AG08395 (cell line): ENCODE measurements around the gene P4HTM.

Experiments
- DNase-seq: peaks from one replicate; pipeline ENCODE4 v3.0.0; 2012; ENCODE audit warnings: mixed read lengths, low spot score

P4HTM gene, protein sequence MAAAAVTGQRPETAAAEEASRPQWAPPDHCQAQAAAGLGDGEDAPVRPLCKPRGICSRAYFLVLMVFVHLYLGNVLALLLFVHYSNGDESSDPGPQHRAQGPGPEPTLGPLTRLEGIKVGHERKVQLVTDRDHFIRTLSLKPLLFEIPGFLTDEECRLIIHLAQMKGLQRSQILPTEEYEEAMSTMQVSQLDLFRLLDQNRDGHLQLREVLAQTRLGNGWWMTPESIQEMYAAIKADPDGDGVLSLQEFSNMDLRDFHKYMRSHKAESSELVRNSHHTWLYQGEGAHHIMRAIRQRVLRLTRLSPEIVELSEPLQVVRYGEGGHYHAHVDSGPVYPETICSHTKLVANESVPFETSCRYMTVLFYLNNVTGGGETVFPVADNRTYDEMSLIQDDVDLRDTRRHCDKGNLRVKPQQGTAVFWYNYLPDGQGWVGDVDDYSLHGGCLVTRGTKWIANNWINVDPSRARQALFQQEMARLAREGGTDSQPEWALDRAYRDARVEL

DNA sequence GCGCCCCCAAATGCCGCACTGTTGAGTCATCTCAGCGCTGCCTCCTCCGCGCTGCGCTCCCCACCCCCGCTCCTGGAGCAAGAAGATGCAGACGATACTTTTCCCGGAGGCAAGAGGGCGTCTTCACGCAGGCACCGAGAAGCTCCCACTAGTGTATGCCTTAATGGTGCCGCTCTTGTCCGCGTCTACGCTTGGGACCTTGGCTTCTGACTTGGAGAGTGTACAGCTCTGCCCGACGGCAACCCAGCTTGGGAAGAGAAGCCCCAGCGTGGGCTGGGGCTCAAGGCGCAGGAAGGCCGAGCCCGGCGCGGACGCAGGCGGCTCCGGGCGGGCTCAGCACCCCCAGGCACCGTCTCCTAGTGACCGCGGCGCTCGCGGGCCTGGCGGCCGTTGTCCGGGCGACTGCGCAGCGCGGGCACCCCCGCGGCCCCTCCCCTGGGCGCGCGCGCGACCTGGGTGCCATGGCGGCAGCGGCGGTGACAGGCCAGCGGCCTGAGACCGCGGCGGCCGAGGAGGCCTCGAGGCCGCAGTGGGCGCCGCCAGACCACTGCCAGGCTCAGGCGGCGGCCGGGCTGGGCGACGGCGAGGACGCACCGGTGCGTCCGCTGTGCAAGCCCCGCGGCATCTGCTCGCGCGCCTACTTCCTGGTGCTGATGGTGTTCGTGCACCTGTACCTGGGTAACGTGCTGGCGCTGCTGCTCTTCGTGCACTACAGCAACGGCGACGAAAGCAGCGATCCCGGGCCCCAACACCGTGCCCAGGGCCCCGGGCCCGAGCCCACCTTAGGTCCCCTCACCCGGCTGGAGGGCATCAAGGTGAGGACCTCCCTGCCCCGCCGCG is at the start of gene P4HTM:
P4HTM (plus strand) TSS at position 446 of the 840 bp plus-strand sequence; CDS start at position 462, 16 bp downstream.
- peak; percentile 93 for DNase-seq

DNA sequence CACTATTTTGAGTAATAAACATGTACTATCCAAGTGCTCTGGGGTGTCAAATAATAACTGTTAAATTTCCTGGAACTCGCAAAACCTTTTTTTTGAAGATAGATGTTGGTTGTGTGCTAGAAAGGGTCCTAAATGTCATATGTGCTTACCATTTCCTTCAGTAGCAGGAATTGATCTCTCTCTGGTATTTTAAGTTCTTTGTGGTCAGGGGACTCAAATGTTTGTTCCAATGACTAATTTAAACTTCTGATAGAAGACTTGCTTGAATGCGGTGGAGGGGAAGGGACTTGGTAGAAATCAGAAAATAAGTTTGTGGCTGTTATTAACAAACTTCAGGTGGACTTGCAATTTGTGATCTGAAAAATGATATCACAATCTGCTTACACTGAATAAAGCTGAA is 44.6 kb upstream of the P4HTM start:
- DNase-seq = no peak

DNA sequence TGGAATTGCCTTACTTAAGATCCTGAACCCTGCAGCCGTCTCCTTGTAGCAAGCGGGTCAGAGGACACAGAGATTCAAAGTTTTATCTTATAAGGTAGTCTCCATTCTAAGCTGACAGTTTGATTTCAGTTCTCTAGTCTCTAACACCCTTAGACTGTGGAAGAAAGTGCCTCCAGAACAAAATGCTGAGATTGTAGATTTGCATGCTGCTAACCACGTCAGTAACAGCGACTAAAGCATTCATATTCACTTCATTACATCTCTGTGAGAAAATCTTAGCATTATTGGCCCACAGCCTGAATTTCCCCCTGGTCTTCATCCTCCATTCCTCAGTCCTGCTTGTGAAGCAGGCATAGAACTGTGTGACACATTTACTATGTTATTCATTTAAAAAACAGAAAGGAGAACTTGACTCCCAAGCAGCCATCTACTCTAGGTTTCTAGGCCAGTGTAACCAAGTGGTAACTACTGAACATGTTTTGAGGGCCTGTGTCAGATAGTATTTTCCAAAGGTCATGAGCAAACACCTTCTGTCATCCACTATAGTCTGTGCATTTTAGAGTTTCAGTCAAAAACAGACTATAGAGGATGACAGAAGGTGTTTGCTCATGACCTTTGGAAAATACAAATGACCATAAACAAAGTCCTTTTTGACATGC is 44.0 kb upstream of the P4HTM start:
- DNase-seq = no peak

DNA sequence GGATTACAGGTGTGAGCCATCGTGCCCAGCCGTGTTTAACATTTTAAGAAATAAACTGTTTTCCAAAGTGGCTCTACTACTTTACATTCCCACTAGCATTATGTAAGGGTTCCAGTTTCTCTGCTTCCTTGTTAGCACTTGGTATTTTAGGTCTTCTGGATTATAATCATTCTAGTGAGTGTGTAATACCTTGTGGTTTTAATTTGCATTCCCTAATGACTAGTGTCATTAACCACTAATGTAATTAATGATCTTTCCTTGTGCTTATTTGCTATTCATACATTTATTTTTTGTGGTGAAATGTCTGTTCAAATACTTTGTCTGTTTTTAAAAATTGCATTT is 40.7 kb upstream of the P4HTM start:
- DNase-seq = no peak

DNA sequence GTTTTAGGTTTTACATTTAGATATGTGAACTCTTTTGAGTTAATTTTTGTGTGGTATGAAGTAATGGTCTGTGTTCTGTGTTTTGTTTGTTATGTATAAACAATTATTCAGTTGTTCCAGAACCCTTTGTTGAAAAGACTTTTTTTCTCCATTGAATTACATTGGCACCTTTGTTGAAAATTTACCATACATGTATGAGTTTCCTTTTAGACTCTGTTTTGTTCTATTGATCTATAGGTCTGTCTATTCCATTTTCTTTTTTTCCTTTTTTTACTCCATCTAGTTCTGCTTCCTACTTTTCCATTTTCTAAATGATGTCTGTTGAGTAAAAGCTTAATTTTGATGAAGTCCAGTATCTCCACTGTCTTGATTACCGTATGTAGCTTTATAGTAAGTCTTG is 40.0 kb upstream of the P4HTM start:
- no peak for DNase-seq

DNA sequence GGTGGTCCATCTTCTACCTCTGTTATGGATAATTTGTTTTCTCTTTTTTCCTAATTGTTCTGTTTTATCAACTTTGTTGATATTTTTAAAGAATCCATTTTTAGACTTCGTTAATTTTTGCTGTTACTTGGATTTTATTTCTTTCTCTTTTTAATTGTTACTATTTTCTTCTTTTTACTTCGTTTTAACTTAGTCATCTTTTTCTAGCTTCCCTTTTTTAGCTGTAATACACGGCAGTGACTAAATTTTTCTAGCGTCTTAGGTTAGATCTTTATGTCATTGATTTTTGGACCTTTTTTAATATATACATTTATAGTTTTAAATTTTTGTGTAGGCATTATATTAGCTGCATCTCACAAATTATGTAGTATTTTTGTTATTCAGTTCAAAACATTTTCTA is 38.3 kb upstream of the P4HTM start:
- no peak for DNase-seq

DNA sequence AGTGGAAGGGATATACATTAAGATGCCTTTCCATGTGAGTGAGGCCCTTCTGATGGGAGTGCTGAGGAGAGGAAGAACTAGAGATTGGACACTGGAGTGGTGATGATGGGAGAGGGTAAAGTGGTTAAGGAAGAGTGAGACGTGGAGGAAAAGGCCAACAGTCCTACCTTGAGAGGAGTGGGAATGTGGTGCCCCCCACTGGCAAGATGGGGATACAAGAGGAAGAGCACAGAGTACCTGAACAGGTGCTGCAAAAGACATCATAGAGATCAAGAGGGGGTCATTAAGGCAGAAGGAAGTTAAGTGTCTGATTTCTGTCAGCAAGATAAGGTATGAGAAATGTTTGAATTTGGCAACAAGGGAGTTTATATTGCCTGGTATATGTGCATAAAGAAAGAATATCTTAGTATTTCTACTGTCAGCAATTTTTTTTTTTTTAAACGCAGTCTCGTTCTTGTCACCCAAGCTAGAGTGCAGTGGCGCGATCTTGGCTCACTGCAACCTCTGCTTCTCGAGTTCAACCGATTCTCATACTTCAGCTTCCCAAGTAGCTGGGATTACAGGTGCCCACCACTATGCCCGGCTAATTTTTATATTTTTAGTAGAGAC is 37.4 kb upstream of the P4HTM start:
- DNase-seq = no peak

DNA sequence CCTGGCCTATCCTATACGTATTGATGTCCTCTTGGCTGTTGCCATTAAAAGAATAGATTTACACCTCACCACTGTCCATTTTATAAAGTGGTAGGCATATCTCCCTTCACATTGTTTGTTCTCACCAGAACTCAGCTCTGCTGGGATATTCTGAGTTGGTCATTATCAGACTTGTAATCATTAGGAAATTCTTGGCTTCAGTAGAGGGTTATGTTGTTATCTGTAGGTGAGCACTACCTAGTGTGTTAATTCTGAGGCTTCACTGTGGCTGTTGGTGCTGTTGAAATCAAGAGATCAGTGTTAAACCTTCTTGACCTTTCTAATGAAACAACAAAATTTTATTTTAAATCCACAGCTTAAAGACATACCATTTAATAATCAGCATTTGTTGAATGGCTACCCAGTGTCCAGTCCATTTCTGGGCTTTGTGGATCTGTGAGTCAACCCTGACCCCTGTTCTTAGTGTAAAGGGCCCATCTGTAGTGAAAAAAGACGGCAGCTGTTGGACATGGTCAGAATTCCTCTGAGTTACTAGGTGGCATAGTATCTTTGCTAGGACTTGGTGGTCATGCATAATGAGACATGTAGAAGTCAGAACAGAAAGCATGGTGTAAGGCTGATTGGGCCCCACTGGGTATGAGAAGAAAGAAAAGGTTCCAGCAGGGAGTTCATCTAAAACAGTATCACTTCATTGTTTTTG is 32.9 kb upstream of the P4HTM start:
- DNase-seq = no peak

DNA sequence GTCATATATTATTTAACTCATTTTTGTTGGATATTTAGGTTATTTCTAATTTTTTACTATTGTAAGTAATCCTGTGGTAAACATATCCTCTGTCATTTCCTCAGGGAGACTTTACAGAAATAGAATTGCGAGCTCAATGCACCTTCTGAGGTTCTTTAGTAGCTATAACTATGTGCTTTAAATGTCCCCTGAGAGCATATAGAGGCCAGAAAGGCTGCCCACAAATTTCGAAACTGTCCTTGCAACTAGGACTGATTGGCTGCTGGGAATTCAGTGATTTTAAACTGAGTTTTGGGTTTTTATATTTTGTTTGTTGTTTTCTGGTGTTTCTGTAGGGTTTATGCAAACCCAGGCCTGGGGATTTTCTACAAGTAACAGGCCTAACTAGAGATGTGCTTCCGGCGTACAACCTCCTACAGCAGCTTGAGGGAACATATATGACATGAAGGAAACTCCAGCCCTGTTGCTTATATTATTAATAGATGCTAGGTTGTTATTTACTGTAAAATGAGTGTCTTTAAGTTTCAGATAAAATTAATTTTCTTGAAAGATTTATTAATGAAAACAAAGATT is 29.1 kb upstream of the P4HTM start:
- DNase-seq = no peak

DNA sequence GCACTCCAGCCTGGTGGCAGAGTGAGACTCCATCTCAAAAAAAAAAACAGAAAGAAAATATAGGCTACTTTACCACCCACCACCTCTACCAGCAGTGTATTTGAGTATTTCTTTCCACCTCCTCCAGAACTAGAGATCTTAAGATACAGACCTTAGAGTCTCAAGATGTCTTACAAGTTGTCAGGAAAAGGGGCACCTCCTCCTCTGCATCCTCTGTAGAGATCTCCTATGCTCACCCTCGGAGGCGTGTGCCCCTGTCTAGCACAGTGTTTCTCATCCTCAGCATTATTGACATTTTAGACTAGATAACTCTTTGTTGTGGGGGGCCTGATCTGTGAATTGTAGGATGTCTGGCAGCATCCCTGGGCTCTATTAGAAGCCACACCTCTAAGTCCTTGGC is 27.7 kb upstream of the P4HTM start:
- no peak for DNase-seq

DNA sequence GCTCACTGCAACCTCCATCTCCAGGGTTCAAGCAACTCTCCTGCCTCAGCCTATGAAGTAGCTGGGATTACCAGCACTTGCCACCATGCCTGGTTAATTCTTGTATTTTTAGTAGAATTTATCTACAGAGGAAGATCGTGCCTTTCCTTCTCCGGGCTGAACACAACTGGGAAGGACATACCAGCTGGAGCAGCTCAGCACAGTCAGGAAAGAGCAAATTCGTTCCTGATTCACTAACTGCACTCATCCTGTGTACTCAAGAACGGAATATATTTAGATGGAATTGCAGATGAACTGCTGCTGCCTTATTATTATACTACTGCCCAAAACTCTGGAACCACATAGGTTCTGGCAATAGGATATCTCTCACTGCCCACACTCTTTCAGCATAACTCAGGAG is 27.1 kb upstream of the P4HTM start:
- DNase-seq = no peak

DNA sequence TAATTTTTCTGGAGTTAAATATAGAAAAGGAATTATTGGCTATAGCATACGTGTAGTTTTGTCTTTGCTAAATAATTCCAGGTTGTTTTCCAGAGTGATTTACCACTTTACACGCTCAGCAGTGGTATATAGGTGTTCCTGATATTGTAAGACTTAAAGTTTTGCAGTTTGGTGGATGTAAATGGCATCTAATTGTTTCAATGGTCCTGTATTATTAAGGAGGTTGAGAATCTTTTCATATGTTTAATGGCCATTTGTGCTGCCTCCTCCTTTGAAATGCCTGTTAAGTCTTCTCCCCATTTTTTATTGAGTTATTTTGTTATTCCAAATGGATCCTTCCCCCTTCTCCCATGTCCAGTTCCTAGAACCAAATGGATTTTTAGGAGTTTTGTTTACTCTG is 26.4 kb upstream of the P4HTM start:
- DNase-seq = no peak

DNA sequence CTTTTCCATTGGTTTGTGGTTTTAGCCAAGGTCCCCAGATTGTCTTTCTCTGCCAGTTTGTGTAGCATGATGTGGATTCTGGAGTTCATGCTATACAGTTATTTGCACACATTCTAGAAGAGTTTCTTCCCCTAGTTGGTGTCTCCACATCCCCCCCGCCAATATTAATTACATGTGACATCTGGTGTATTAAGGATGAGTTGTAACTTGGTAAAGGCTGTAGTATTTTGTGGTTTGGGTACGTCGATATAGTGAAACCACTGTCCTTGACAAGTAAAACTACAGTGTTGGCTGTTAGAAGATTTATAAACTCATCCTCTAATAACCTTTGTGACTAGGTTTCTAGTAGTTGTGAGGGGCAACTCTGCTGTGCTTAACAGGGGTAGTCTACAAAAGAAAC is 23.7 kb upstream of the P4HTM start:
- DNase-seq = no peak

DNA sequence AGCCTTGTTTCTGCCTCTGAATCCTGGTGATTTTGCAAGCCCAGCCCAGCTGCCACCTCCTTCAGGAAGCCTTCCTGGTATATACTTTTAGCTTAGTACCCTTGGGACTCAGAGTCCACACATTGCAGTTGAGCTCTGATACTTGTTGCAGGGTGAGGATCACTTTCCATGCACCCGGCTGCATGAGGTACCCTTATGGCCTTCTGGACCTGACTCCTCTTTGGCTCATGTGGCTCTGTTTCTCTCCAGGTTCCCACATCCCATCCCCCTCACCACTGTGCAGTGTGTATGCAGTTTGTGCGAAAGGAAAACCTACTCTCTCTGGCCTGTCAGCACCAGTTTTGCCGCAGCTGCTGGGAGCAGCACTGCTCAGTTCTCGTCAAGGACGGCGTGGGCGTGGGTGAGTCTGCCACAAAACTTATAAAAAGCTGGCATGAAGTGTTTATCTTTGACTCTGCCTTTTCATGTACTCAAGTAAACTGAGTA is 23.1 kb upstream of the P4HTM start:
- no peak for DNase-seq

DNA sequence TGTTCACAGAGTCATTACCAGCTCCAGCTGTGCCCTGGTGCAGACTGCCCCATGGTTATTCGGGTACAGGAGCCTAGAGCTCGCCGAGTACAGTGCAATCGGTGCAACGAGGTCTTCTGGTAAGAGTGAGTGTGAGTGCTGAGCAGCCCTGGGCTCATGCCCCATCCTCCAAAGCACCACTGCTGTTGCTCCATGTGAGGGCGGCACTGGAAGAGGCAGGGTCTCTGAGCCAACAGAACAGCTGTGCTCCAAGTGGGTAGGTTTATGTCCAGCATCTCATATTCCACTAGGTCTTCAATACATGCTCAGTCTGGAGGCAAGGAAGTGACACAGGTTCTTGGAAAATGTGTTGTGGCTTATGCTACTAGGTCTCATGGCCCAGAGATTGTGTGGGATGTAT is 19.5 kb upstream of the P4HTM start:
- DNase-seq = no peak

DNA sequence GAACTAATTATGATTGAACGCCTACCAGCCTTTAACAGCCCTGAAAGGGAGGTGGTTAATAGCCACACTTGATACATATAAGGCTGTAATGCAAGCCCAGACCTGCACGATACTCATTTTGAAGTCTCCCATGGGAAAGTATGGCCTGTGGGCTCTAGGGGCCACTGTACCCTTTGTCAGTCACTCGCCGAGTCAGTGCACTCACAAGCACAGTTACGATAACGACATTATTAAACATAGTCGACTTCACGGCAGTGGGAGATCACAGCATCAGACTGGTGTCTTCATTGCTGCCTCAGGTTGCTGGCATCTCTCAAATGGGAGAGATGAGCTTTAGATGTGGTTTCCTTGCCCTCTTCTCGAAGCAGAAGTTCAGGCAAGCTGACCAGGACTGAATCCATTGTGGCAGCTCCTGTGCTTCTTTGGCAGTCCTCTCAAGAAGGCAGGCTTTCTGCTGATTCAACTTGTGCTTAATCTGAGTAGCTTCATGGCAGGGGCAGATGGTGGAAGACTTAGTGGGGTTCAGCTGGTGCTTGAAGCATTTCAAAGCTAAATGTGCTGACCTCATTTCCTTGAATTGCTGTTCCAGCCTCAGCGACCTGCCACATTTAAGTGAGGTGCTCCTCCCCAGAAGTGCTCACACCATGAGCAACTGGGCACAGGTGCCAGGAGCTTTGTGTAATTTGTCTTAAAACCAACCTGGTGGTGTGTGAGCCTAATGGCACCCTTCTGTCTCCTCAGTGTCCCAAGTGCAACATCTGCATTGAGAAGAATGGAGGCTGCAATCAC is 15.8 kb upstream of the P4HTM start:
- no peak for DNase-seq

DNA sequence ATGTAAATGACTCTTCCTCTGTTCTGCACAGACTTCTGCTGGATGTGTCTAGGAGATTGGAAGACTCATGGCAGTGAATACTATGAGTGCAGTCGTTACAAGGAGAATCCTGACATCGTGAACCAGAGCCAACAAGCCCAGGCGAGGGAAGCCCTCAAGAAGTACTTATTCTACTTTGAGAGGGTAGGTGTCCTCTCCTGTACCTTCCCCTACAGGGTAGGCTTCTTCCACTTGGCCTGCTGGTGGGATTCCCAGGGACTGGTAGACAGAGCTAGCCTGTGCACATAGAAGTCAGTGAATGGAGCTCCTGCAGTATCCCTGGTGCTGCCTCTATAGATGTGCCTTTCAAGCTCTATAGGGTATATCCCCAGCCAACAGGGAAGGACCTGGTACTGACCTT is 10.6 kb upstream of the P4HTM start:
- DNase-seq = no peak

DNA sequence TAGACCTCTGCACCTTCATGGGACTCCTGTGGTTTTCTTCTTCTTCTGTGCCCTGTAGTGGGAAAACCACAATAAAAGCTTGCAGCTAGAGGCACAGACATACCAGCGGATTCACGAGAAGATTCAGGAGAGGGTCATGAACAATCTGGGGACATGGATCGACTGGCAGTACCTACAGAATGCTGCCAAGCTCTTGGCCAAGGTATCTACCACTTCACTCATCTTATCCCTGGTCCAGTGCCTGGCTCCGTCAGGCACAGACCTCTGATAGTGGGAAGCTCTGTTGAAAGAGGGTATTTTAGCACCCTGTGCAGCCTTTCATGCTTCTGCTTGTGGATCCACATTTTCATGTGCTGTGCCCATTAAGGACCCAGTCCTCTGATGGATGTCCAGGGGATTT is 9.7 kb upstream of the P4HTM start:
- no peak for DNase-seq

DNA sequence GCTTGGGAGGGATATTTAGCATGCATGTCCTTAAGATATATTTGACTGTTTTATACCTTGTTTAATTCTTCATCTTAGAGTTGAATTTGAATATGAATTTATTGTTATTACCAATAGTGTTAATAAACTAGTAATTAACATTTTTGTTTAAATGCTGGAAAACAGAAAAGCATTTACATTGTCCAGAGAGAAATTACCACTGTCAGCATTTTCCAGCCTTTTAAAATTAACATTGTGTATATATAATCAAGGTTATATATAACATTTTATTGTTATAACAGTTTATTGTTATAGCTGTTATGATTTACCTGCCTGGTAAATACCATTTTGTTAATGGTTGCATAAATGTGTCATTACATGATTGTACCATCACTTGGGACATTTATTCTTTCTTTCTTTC is 8.0 kb upstream of the P4HTM start:
- DNase-seq = no peak

DNA sequence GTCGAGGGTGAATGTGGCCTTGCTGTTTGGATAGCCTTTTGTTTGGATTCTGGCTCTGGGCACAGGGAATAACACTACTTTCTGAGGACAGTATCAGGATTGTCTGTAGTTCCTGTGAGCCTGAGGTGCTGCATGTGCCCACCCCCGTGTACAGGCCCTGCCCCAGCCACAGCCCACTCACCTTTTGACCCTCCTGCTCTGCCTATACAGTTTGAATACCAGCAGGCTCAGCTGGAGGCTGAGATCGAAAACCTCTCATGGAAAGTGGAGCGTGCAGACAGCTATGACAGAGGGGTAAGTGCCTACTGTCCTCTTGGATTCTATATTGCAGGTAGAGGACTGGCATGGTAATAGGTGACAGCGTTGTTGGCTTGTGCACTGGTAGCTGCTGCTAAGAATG is 7.4 kb upstream of the P4HTM start:
- DNase-seq = no peak
